ENCODE data around the gene OXCT1. TPM values are rescaled to one million over a fixed set of nuclear protein-coding genes. Genes with fewer than 3 reads are reported as not detected.

OXCT1 gene
- total and polyA plus RNA-seq, 2 of the 8 experiments (the other 6 are each of a cell fraction or from before 2014, with no cell fraction given) = 10.1 to 28.2 TPM

- Histone ChIP-seq H2BK20ac (ENCODE audit: low read length) (no peak overlapping the region), H2BK12ac (ENCODE audit: low read depth, low read length) (no peak overlapping the region), H3K4me1 (replicated peaks in 1 of 4; ENCODE audit: control insufficient read depth in 3 of 4, insufficient read depth in 4 of 4, low read length in 3 of 4) (no peaks in the 10 kb centered on the region), H3K4me3 (ENCODE audit: extremely low read depth in 1 of 4, insufficient read depth in 2 of 4, low read depth in 3 of 4, low read length in 4 of 4) (no peak overlapping the region), H3K23ac (ENCODE audit: insufficient read length) (no peak overlapping the region), H4K20me1 (replicated peaks in 1 of 2; ENCODE audit: control insufficient read depth in 1 of 2, insufficient read depth in 2 of 2, low read length in 2 of 2) (no peaks in the 10 kb centered on the region), H2BK120ac (replicated peaks; ENCODE audit: low read depth, low read length) (no peak overlapping the region), H3K23me2 (ENCODE audit: low read depth, low read length) (no peaks in the 10 kb centered on the region), H3K79me1 (ENCODE audit: low read depth, low read length) (no peaks in the 10 kb centered on the region), H3K9ac (replicated peaks in 1 of 4; ENCODE audit: extremely low read depth in 1 of 4, low read depth in 3 of 4, low read length in 3 of 4) (no peak overlapping the region), H3K27ac (ENCODE audit: low read depth, low read length) (no peak overlapping the region), H4K5ac (ENCODE audit: insufficient read length, low read depth, low read length) (no peak overlapping the region), H4K8ac (ENCODE audit: extremely low read depth, insufficient read depth, low read length) (no peak overlapping the region), H4K91ac (replicated peaks; ENCODE audit: insufficient read length, low read length) (no peak overlapping the region), H3K27me3 (replicated peaks in 1 of 4; ENCODE audit: control insufficient read depth in 3 of 4, extremely low read depth in 1 of 4, insufficient read depth in 3 of 4, low read length in 3 of 4) (no peaks in the 10 kb centered on the region), H2AK5ac (ENCODE audit: low read depth, low read length) (no peak overlapping the region), H3K4me2 (ENCODE audit: insufficient read depth in 1 of 2, low read depth in 2 of 2, low read length in 2 of 2) (no peak overlapping the region), H3K18ac (ENCODE audit: extremely low read depth, low read length) (no peak overlapping the region), H2BK15ac (ENCODE audit: low read length) (no peak overlapping the region), H3K56ac (replicated peaks; ENCODE audit: insufficient read length, low read depth, low read length) (no peak overlapping the region), H3K14ac (ENCODE audit: insufficient read length) (no peak overlapping the region), H3K4ac (replicated peaks; ENCODE audit: insufficient read length, low read depth, low read length) (no peak overlapping the region), H3K79me2 (ENCODE audit: control insufficient read depth in 1 of 2, insufficient read depth in 2 of 2, low read length in 2 of 2) (no peaks in the 10 kb centered on the region), H2AFZ (ENCODE audit: low read length) (no peak overlapping the region), H3K36me3 (ENCODE audit: control insufficient read depth in 2 of 4, insufficient read depth in 4 of 4, low read length in 3 of 4) (peaks cover 0 to 2% (median 0%) of the 10 kb centered on the region in 4 experiments; a peak in 1 of 8 replicates), H2BK5ac (ENCODE audit: low read depth, low read length) (no peak overlapping the region), H3K9me3 (ENCODE audit: insufficient read depth in 2 of 2, low read depth in 1 of 2, low read length in 1 of 2) (no peaks in the 10 kb centered on the region)
- ChIA-PET CTCF (ENCODE audit: partially characterized antibody) (interaction anchor here (1.2 kb wide), 1 partner anchor 10 kb away, joined by 4 read pairs; no protein-coding TSS in a partner anchor), POLR2A (ENCODE audit: partially characterized antibody) (no interaction called here)
- WGBS, 2 experiments (ENCODE audit: extremely low coverage in 1 of 2, insufficient coverage in 1 of 2, insufficient read length in 1 of 2, insufficient replicate concordance in 2 of 2, low coverage in 1 of 2, low lambda C conversion rate in 2 of 2, missing lambda C conversion rate in 1 of 2) = 90% methylated on average over 2 of the region's 2 CpGs; no CpG with 5 or more reads in 1 of the 2 experiments
- TF ChIP-seq, protein P1, sequence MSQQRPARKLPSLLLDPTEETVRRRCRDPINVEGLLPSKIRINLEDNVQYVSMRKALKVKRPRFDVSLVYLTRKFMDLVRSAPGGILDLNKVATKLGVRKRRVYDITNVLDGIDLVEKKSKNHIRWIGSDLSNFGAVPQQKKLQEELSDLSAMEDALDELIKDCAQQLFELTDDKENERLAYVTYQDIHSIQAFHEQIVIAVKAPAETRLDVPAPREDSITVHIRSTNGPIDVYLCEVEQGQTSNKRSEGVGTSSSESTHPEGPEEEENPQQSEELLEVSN (IDR thresholded peaks at IDR 0.05) = no peak
- no peak for TF ChIP-seq KDM5A (IDR thresholded peaks at IDR 0.05; ENCODE audit: low read length)
- TF ChIP-seq MAFK (IDR thresholded peaks at IDR 0.05; ENCODE audit: low read depth, low read length) = no peak
- no peak for TF ChIP-seq SIN3A (conservative IDR thresholded peaks at IDR 0.05 in 1 of 2, IDR thresholded peaks at IDR 0.05 in 1 of 2; ENCODE audit: low read depth in 1 of 2, low read length in 2 of 2)
- no peak for TF ChIP-seq RXRA (IDR thresholded peaks at IDR 0.05; ENCODE audit: insufficient read depth, low read depth, low read length)
- TF ChIP-seq TBP (IDR thresholded peaks at IDR 0.05; ENCODE audit: low read depth, low read length) = no peak
- TF ChIP-seq EZH2 (IDR thresholded peaks at IDR 0.05; ENCODE audit: low read depth, low read length, severe bottlenecking) = no peak
- no peak for TF ChIP-seq CTBP2 (IDR thresholded peaks at IDR 0.05; ENCODE audit: borderline replicate concordance, insufficient read depth, insufficient read length, low read length)
- no peak for TF ChIP-seq BRCA1 (IDR thresholded peaks at IDR 0.05; ENCODE audit: low read depth, low read length)
- no peak for TF ChIP-seq TEAD4 (IDR thresholded peaks at IDR 0.05; ENCODE audit: low read depth, low read length)
- no peak for TF ChIP-seq TAF1 (IDR thresholded peaks at IDR 0.05; ENCODE audit: low read depth, low read length)
- TF ChIP-seq JUND (IDR thresholded peaks at IDR 0.05; ENCODE audit: low read length) = no peak
- no peak for DNase-seq (ENCODE audit: low read depth in 1 of 2, low spot score in 2 of 2)
- no peak for FAIRE-seq
These were observed 121.6 kb downstream of the OXCT1 start for GRCh38 chr5:41748631-41749030.

Measured in H1 (cell line).